ENCODE measurements around the gene SLC25A5.

Gene SLC25A5

DNA sequence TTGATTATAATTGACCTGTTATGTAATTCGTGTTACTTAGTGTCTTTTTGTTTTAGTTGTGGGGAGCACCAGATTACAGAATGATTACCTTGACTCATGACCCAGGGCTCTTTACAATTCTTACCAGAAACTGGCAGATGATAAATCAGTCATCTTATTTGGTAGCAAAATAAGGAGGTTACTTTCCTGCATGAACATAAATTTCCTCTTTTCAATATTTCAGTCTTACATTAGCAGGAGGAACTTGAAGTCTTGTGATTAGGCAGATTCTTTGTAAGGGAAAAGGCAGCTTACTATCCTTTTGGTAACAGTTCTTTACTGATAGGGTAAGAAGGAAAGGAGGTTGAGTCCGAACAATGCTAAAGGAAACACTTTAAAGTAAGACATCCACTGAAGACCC is 26.0 kb upstream of the SLC25A5 start:
- Histone ChIP-seq H2AFZ (ENCODE audit: low read length) (no peak overlapping the region), H3K27me3 (ENCODE audit: insufficient read depth, low read length, poor library complexity, severe bottlenecking) (no peaks in the 10 kb centered on the region), H3K36me3 (ENCODE audit: insufficient read depth, low read length) (no peaks in the 10 kb centered on the region), H3K79me2 (ENCODE audit: insufficient read depth, low read length) (no peaks in the 10 kb centered on the region), H3K4me1 (ENCODE audit: insufficient read depth, low read length, poor library complexity, severe bottlenecking) (no peaks in the 10 kb centered on the region), H3K4me2 (ENCODE audit: low read depth, low read length, poor library complexity, severe bottlenecking) (no peak overlapping the region), H3K9me3 (ENCODE audit: insufficient read depth, low read depth, low read length) (no peaks in the 10 kb centered on the region), H4K20me1 (ENCODE audit: insufficient read depth, low read length, poor library complexity, severe bottlenecking) (no peaks in the 10 kb centered on the region), H3F3A (ENCODE audit: low read depth) (no peaks in the 10 kb centered on the region), H3K4me3 (ENCODE audit: low read length, poor library complexity, severe bottlenecking) (no peak overlapping the region), H3K9me2 (replicated peaks; ENCODE audit: low read depth, low read length) (no peaks in the 10 kb centered on the region), H3K9ac (ENCODE audit: low read depth, low read length, poor library complexity, severe bottlenecking) (no peak overlapping the region)
- TF ChIP-seq EZH2phosphoT487 (IDR thresholded peaks at IDR 0.05; ENCODE audit: borderline replicate concordance): no peak
- TF ChIP-seq, protein P1, sequence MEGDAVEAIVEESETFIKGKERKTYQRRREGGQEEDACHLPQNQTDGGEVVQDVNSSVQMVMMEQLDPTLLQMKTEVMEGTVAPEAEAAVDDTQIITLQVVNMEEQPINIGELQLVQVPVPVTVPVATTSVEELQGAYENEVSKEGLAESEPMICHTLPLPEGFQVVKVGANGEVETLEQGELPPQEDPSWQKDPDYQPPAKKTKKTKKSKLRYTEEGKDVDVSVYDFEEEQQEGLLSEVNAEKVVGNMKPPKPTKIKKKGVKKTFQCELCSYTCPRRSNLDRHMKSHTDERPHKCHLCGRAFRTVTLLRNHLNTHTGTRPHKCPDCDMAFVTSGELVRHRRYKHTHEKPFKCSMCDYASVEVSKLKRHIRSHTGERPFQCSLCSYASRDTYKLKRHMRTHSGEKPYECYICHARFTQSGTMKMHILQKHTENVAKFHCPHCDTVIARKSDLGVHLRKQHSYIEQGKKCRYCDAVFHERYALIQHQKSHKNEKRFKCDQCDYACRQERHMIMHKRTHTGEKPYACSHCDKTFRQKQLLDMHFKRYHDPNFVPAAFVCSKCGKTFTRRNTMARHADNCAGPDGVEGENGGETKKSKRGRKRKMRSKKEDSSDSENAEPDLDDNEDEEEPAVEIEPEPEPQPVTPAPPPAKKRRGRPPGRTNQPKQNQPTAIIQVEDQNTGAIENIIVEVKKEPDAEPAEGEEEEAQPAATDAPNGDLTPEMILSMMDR (conservative IDR thresholded peaks at IDR 0.05; ENCODE audit: low read length): no peak

DNA sequence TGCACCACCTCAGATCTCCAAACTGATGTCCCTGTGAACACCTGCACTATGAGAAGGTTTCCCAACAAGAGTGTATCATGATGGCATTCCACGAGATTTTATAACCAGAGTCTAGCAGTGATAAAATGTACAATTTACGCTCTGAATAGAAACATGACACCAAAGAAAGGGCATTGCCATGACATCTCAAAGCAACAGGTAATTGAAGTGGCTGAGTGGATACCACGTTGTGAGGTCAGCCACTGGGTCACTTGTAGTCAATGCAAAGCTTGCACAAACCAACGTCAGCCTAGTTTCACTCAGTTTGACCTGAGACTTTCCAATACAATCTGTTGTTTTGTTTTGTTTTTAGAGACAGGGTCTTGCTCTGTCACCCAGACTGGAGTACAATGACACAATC is 15.0 kb upstream of the SLC25A5 start:
- Histone ChIP-seq H3K27me3 (ENCODE audit: insufficient read depth, low read length, poor library complexity, severe bottlenecking) (no peaks in the 10 kb centered on the region), H2AFZ (ENCODE audit: low read length) (no peak overlapping the region), H3K9me2 (replicated peaks; ENCODE audit: low read depth, low read length) (no peaks in the 10 kb centered on the region), H3K4me1 (ENCODE audit: insufficient read depth, low read length, poor library complexity, severe bottlenecking) (no peaks in the 10 kb centered on the region), H3K9me3 (ENCODE audit: insufficient read depth, low read depth, low read length) (no peaks in the 10 kb centered on the region), H3K9ac (ENCODE audit: low read depth, low read length, poor library complexity, severe bottlenecking) (no peak overlapping the region), H4K20me1 (ENCODE audit: insufficient read depth, low read length, poor library complexity, severe bottlenecking) (no peaks in the 10 kb centered on the region), H3F3A (ENCODE audit: low read depth) (no peaks in the 10 kb centered on the region), H3K79me2 (ENCODE audit: insufficient read depth, low read length) (no peaks in the 10 kb centered on the region), H3K4me3 (ENCODE audit: low read length, poor library complexity, severe bottlenecking) (no peak overlapping the region), H3K36me3 (ENCODE audit: insufficient read depth, low read length) (no peaks in the 10 kb centered on the region), H3K4me2 (ENCODE audit: low read depth, low read length, poor library complexity, severe bottlenecking) (no peak overlapping the region)
- TF ChIP-seq, protein P1 (conservative IDR thresholded peaks at IDR 0.05; ENCODE audit: low read length): no peak
- no peak for TF ChIP-seq EZH2phosphoT487 (IDR thresholded peaks at IDR 0.05; ENCODE audit: borderline replicate concordance)

DNA sequence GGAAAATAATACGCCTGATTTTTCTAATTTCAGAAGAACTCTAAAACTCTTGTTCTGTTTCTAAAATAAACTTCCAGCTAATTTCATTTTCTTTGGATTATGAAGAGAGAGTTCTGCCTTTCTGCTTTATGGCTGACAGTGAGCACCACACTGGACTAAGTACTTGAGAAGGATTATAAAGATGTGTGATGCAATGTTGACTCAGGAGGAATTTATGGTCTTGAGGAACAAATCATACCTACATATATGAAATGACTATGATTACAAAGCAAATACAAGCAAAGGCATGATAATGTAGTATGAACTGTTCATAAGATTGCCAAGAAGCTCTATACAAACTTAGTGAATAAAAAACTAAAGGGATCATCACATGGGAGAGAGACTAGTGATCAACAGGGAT is 13.0 kb upstream of the SLC25A5 start:
- Histone ChIP-seq H2AFZ (ENCODE audit: low read length) (no peak overlapping the region), H3F3A (ENCODE audit: low read depth) (no peaks in the 10 kb centered on the region), H3K4me3 (ENCODE audit: low read length, poor library complexity, severe bottlenecking) (no peak overlapping the region), H3K9me2 (replicated peaks; ENCODE audit: low read depth, low read length) (no peaks in the 10 kb centered on the region), H3K36me3 (ENCODE audit: insufficient read depth, low read length) (no peaks in the 10 kb centered on the region), H3K79me2 (ENCODE audit: insufficient read depth, low read length) (no peaks in the 10 kb centered on the region), H3K9me3 (ENCODE audit: insufficient read depth, low read depth, low read length) (no peaks in the 10 kb centered on the region), H4K20me1 (ENCODE audit: insufficient read depth, low read length, poor library complexity, severe bottlenecking) (no peaks in the 10 kb centered on the region), H3K9ac (ENCODE audit: low read depth, low read length, poor library complexity, severe bottlenecking) (no peak overlapping the region), H3K27me3 (ENCODE audit: insufficient read depth, low read length, poor library complexity, severe bottlenecking) (no peaks in the 10 kb centered on the region), H3K4me2 (ENCODE audit: low read depth, low read length, poor library complexity, severe bottlenecking) (no peak overlapping the region), H3K4me1 (ENCODE audit: insufficient read depth, low read length, poor library complexity, severe bottlenecking) (no peaks in the 10 kb centered on the region)
- TF ChIP-seq, protein P1 (conservative IDR thresholded peaks at IDR 0.05; ENCODE audit: low read length): no peak
- no peak for TF ChIP-seq EZH2phosphoT487 (IDR thresholded peaks at IDR 0.05; ENCODE audit: borderline replicate concordance)

Measured in Loucy (cell line).